ENCODE results near the gene LTBP1.

LTBP1 gene

GRCh38 chr2:33093283-33093993, 146.7 kb downstream of the LTBP1 start:
- H3K36me3 ChIP-seq (ENCODE audit: control insufficient read depth in 1 of 2, insufficient read depth in 2 of 2, low read depth in 1 of 2, low read length in 2 of 2) = no peaks in the 10 kb centered on the region
- WGBS = 92% methylated on average over 5 of the region's 6 CpGs
- H2AFZ ChIP-seq (ENCODE audit: low read depth, low read length) = no peak overlapping the region

GRCh38 chr2:33094303-33094702, 147.6 kb downstream of the LTBP1 start:
- H2AK5ac ChIP-seq (ENCODE audit: low read length, severe bottlenecking) = no peak overlapping the region
- no peak overlapping the region for H3K9ac ChIP-seq (ENCODE audit: low read length)
- H2BK120ac ChIP-seq (ENCODE audit: low read depth, low read length) = no peak overlapping the region
- no peak overlapping the region for H2BK5ac ChIP-seq (ENCODE audit: low read depth, low read length, poor library complexity, severe bottlenecking)
- H3K18ac ChIP-seq (ENCODE audit: low read depth in 1 of 2, low read length in 2 of 2) = no peak overlapping the region
- H2AFZ ChIP-seq (ENCODE audit: low read depth, low read length) = no peak overlapping the region
- no peak overlapping the region for H2BK15ac ChIP-seq (ENCODE audit: low read depth, poor library complexity, severe bottlenecking)
- no peak overlapping the region for H3K27ac ChIP-seq (ENCODE audit: low read length, poor library complexity, severe bottlenecking)
- no CpG with 5 or more reads among the region's 1 CpG for WGBS
- no peaks in the 10 kb centered on the region for H3K27me3 ChIP-seq (ENCODE audit: control insufficient read depth in 1 of 2, insufficient read depth in 1 of 2, low read length in 2 of 2)
- no peak overlapping the region for H3K4me3 ChIP-seq (ENCODE audit: insufficient read depth in 1 of 2, low read depth in 1 of 2, low read length in 2 of 2)
- H3K14ac ChIP-seq (ENCODE audit: low read length in 2 of 2) = no peak overlapping the region
- no peak for DNase-seq
- H3K4me2 ChIP-seq (ENCODE audit: low read length, poor library complexity, severe bottlenecking) = no peak overlapping the region
- H3K36me3 ChIP-seq (ENCODE audit: control insufficient read depth in 1 of 2, insufficient read depth in 2 of 2, low read depth in 1 of 2, low read length in 2 of 2) = no peaks in the 10 kb centered on the region
- H3K9me3 ChIP-seq (ENCODE audit: control insufficient read depth, low read length) = peaks cover 5% of the 10 kb centered on the region
- H3K4me1 ChIP-seq (ENCODE audit: control insufficient read depth, insufficient read depth, low read depth, low read length) = no peaks in the 10 kb centered on the region
- H4K8ac ChIP-seq (ENCODE audit: low read length) = no peak overlapping the region
- H2BK12ac ChIP-seq (ENCODE audit: low read length in 2 of 2) = no peak overlapping the region
- H4K91ac ChIP-seq (ENCODE audit: low read length) = no peak overlapping the region
- H3K23ac ChIP-seq (ENCODE audit: low read length in 2 of 2) = no peak overlapping the region
- no peaks in the 10 kb centered on the region for H3K79me1 ChIP-seq (replicated peaks; ENCODE audit: low read length, poor library complexity, severe bottlenecking)
- H3K4ac ChIP-seq (ENCODE audit: low read depth in 1 of 2, low read length in 2 of 2) = no peak overlapping the region

More at GRCh38 chr2:33093283-33093993, 146.7 kb downstream of the LTBP1 start:
- H3K27ac ChIP-seq (ENCODE audit: low read length, poor library complexity, severe bottlenecking) = no peak overlapping the region
- H3K18ac ChIP-seq (ENCODE audit: low read depth in 1 of 2, low read length in 2 of 2) = no peak overlapping the region
- no peak overlapping the region for H3K14ac ChIP-seq (ENCODE audit: low read length in 2 of 2)
- H3K23ac ChIP-seq (ENCODE audit: low read length in 2 of 2) = no peak overlapping the region
- H3K4me3 ChIP-seq (ENCODE audit: insufficient read depth in 1 of 2, low read depth in 1 of 2, low read length in 2 of 2) = no peak overlapping the region
- H3K27me3 ChIP-seq (ENCODE audit: control insufficient read depth in 1 of 2, insufficient read depth in 1 of 2, low read length in 2 of 2) = no peaks in the 10 kb centered on the region
- no peak overlapping the region for H3K4me2 ChIP-seq (ENCODE audit: low read length, poor library complexity, severe bottlenecking)
- H3K79me1 ChIP-seq (replicated peaks; ENCODE audit: low read length, poor library complexity, severe bottlenecking) = no peaks in the 10 kb centered on the region
- DNase-seq = no peak
- H4K8ac ChIP-seq (ENCODE audit: low read length) = no peak overlapping the region
- no peak overlapping the region for H2BK12ac ChIP-seq (ENCODE audit: low read length in 2 of 2)
- no peak overlapping the region for H2BK120ac ChIP-seq (ENCODE audit: low read depth, low read length)
- H4K91ac ChIP-seq (ENCODE audit: low read length) = no peak overlapping the region
- H3K4ac ChIP-seq (ENCODE audit: low read depth in 1 of 2, low read length in 2 of 2) = no peak overlapping the region
- H3K4me1 ChIP-seq (ENCODE audit: control insufficient read depth, insufficient read depth, low read depth, low read length) = no peaks in the 10 kb centered on the region
- no peak overlapping the region for H2AK5ac ChIP-seq (ENCODE audit: low read length, severe bottlenecking)
- no peak overlapping the region for H3K9ac ChIP-seq (ENCODE audit: low read length)
- H2BK15ac ChIP-seq (ENCODE audit: low read depth, poor library complexity, severe bottlenecking) = no peak overlapping the region
- H2BK5ac ChIP-seq (ENCODE audit: low read depth, low read length, poor library complexity, severe bottlenecking) = no peak overlapping the region
- H3K9me3 ChIP-seq (ENCODE audit: control insufficient read depth, low read length) = peaks cover 5% of the 10 kb centered on the region

- Histone ChIP-seq H2BK5ac (ENCODE audit: low read depth, low read length, poor library complexity, severe bottlenecking) (no peak overlapping the region), H3K4me3 (ENCODE audit: insufficient read depth in 1 of 2, low read depth in 1 of 2, low read length in 2 of 2) (no peak overlapping the region), H2BK15ac (ENCODE audit: low read depth, poor library complexity, severe bottlenecking) (no peak overlapping the region), H2AK5ac (ENCODE audit: low read length, severe bottlenecking) (no peak overlapping the region), H3K4me2 (ENCODE audit: low read length, poor library complexity, severe bottlenecking) (no peak overlapping the region), H2AFZ (ENCODE audit: low read depth, low read length) (no peak overlapping the region), H3K9me3 (ENCODE audit: control insufficient read depth, low read length) (peaks cover 5% of the 10 kb centered on the region), H3K23ac (ENCODE audit: low read length in 2 of 2) (no peak overlapping the region), H3K27ac (ENCODE audit: low read length, poor library complexity, severe bottlenecking) (no peak overlapping the region), H3K79me1 (replicated peaks; ENCODE audit: low read length, poor library complexity, severe bottlenecking) (no peaks in the 10 kb centered on the region), H3K4ac (ENCODE audit: low read depth in 1 of 2, low read length in 2 of 2) (no peak overlapping the region), H3K9ac (ENCODE audit: low read length) (no peak overlapping the region), H3K27me3 (ENCODE audit: control insufficient read depth in 1 of 2, insufficient read depth in 1 of 2, low read length in 2 of 2) (no peaks in the 10 kb centered on the region), H2BK12ac (ENCODE audit: low read length in 2 of 2) (no peak overlapping the region), H3K36me3 (ENCODE audit: control insufficient read depth in 1 of 2, insufficient read depth in 2 of 2, low read depth in 1 of 2, low read length in 2 of 2) (no peaks in the 10 kb centered on the region), H3K18ac (ENCODE audit: low read depth in 1 of 2, low read length in 2 of 2) (no peak overlapping the region), H3K4me1 (ENCODE audit: control insufficient read depth, insufficient read depth, low read depth, low read length) (no peaks in the 10 kb centered on the region), H3K14ac (ENCODE audit: low read length in 2 of 2) (no peak overlapping the region), H2BK120ac (ENCODE audit: low read depth, low read length) (no peak overlapping the region), H4K8ac (ENCODE audit: low read length) (no peak overlapping the region), H4K91ac (ENCODE audit: low read length) (no peak overlapping the region)
- DNase-seq = no peak
- 87% methylated on average over 4 of the region's 4 CpGs for WGBS
These were observed 153.2 kb downstream of the LTBP1 start for GRCh38 chr2:33099989-33100388.

GRCh38 chr2:33100921-33101320, 154.2 kb downstream of the LTBP1 start:
- Histone ChIP-seq H3K4me1 (ENCODE audit: control insufficient read depth, insufficient read depth, low read depth, low read length) (no peaks in the 10 kb centered on the region), H3K4me3 (ENCODE audit: insufficient read depth in 1 of 2, low read depth in 1 of 2, low read length in 2 of 2) (no peak overlapping the region), H3K14ac (ENCODE audit: low read length in 2 of 2) (no peak overlapping the region), H3K27me3 (ENCODE audit: control insufficient read depth in 1 of 2, insufficient read depth in 1 of 2, low read length in 2 of 2) (no peaks in the 10 kb centered on the region), H4K91ac (ENCODE audit: low read length) (no peak overlapping the region), H3K4me2 (ENCODE audit: low read length, poor library complexity, severe bottlenecking) (no peak overlapping the region), H3K4ac (ENCODE audit: low read depth in 1 of 2, low read length in 2 of 2) (no peak overlapping the region), H4K8ac (ENCODE audit: low read length) (no peak overlapping the region), H2AFZ (ENCODE audit: low read depth, low read length) (no peak overlapping the region), H3K23ac (ENCODE audit: low read length in 2 of 2) (no peak overlapping the region), H3K9me3 (ENCODE audit: control insufficient read depth, low read length) (peaks cover 2% of the 10 kb centered on the region), H2BK120ac (ENCODE audit: low read depth, low read length) (no peak overlapping the region), H3K79me1 (replicated peaks; ENCODE audit: low read length, poor library complexity, severe bottlenecking) (no peaks in the 10 kb centered on the region), H3K9ac (ENCODE audit: low read length) (no peak overlapping the region), H3K27ac (ENCODE audit: low read length, poor library complexity, severe bottlenecking) (no peak overlapping the region), H2BK15ac (ENCODE audit: low read depth, poor library complexity, severe bottlenecking) (no peak overlapping the region), H2BK5ac (ENCODE audit: low read depth, low read length, poor library complexity, severe bottlenecking) (no peak overlapping the region), H2AK5ac (ENCODE audit: low read length, severe bottlenecking) (no peak overlapping the region), H2BK12ac (ENCODE audit: low read length in 2 of 2) (no peak overlapping the region), H3K18ac (ENCODE audit: low read depth in 1 of 2, low read length in 2 of 2) (no peak overlapping the region), H3K36me3 (ENCODE audit: control insufficient read depth in 1 of 2, insufficient read depth in 2 of 2, low read depth in 1 of 2, low read length in 2 of 2) (no peaks in the 10 kb centered on the region)
- DNase-seq = no peak
